HepG2 (cell line): ENCODE results near the gene MMP25. TPM values are rescaled to one million over a fixed set of nuclear protein-coding genes. Genes with fewer than 3 reads are reported as not detected.

Experiments used
- BRD4 ChIP-seq: sonication (generic); formaldehyde crosslinking; IDR thresholded peaks from 2 replicates; pipeline ENCODE4 v1.4.0; 2020; ENCODE audit warnings: missing genetic modification reagents
- FOSL2 ChIP-seq: sonication (generic); formaldehyde crosslinking; IDR thresholded peaks from 2 replicates; pipeline ENCODE4 v1.4.0; 2020; ENCODE audit warnings: missing genetic modification reagents
- GMEB2 ChIP-seq: IDR thresholded peaks from 2 replicates; pipeline ENCODE4 v1.6.1; 2016; ENCODE audit warnings: missing biosample characterization, missing genetic modification reagents, low read depth
- LCORL ChIP-seq, 2 experiments: fragments of 450-650 bp in 1 of 2; sonication (generic) in 1 of 2; formaldehyde crosslinking in 1 of 2; IDR thresholded peaks; 2 replicates each; pipeline versions ENCODE4 v1.5.0 to v1.6.1; 2017 to 2020; ENCODE audit warnings: antibody characterized with exemption in 1 of 2, missing genetic modification reagents in 1 of 2
- MEIS2 ChIP-seq: sonication (generic); formaldehyde crosslinking; IDR thresholded peaks from 2 replicates; pipeline ENCODE4 v1.9.0; 2021; ENCODE audit warnings: mild to moderate bottlenecking, missing genetic modification reagents
- PREB ChIP-seq: sonication (generic); formaldehyde crosslinking; IDR thresholded peaks from 2 replicates; pipeline ENCODE4 v1.4.0; 2020; ENCODE audit warnings: missing genetic modification reagents
- RBFOX2 ChIP-seq: fragments of 200-400 bp; formaldehyde crosslinking; IDR thresholded peaks from 2 replicates; pipeline ENCODE4 v1.6.1; 2017; ENCODE audit warnings: low read depth, mild to moderate bottlenecking, low read length
- REPIN1 ChIP-seq: sonication (generic); formaldehyde crosslinking; IDR thresholded peaks from 2 replicates; pipeline ENCODE4 v1.8.0; 2022; ENCODE audit warnings: missing genetic modification reagents, low read depth, mild to moderate bottlenecking, borderline replicate concordance
- RFX5 ChIP-seq: IDR thresholded peaks from 2 replicates; pipeline ENCODE4 v1.6.1; 2011; ENCODE audit warnings: low read depth, low read length, improper control_type of control experiment
- RXRB ChIP-seq: IDR thresholded peaks from 2 replicates; pipeline ENCODE4 v1.6.1; 2016; ENCODE audit warnings: borderline replicate concordance, missing genetic modification reagents, missing compliant biosample characterization
- SP2 ChIP-seq: sonication (generic); formaldehyde crosslinking; IDR thresholded peaks from 2 replicates; pipeline ENCODE4 v1.5.1; 2020; ENCODE audit warnings: mild to moderate bottlenecking, missing genetic modification reagents
- STAG1 ChIP-seq: sonication (generic); formaldehyde crosslinking; IDR thresholded peaks from 2 replicates; pipeline ENCODE4 v1.4.0; 2020; ENCODE audit warnings: missing genetic modification reagents
- ZGPAT ChIP-seq: IDR thresholded peaks from 2 replicates; pipeline ENCODE4 v1.6.1; 2016; ENCODE audit warnings: mild to moderate bottlenecking
- ZNF430 ChIP-seq: sonication (generic); formaldehyde crosslinking; IDR thresholded peaks from 2 replicates; pipeline ENCODE4 v1.9.0; 2021; ENCODE audit warnings: mild to moderate bottlenecking, missing genetic modification reagents
- ZNF609 ChIP-seq: sonication (generic); formaldehyde crosslinking; IDR thresholded peaks from 2 replicates; pipeline ENCODE4 v1.4.0; 2020; ENCODE audit warnings: mild to moderate bottlenecking, missing genetic modification reagents, borderline replicate concordance
- ZNF629 ChIP-seq: sonication (generic); formaldehyde crosslinking; conservative IDR thresholded peaks from 2 replicates; pipeline ENCODE4 v1.5.0; 2020; ENCODE audit warnings: missing genetic modification reagents
- ZNF740 ChIP-seq: sonication (generic); formaldehyde crosslinking; IDR thresholded peaks from 2 replicates; pipeline ENCODE4 v1.4.0; 2020; ENCODE audit warnings: missing genetic modification reagents
- ZNF766 ChIP-seq: sonication (generic); formaldehyde crosslinking; IDR thresholded peaks from 2 replicates; pipeline ENCODE4 v1.5.0; 2020; ENCODE audit warnings: missing genetic modification reagents, borderline replicate concordance
- ZNF777 ChIP-seq: sonication (generic); formaldehyde crosslinking; IDR thresholded peaks from 2 replicates; pipeline ENCODE4 v1.4.0; 2020; ENCODE audit warnings: missing genetic modification reagents
- polyA plus RNA-seq, 8 experiments: library from polyadenylated mRNA; depleted of rRNA in 3 of 8; stranded (reverse) in 7 of 8; unstranded in 1 of 8; fragments of >200 nt; fragmentation: Illumina TruSeq in 4 of 8; extraction: Trizol in 4 of 8; gene quantifications; 2 replicates each; pipeline versions ENCODE4 v1.2.1 to v1.2.3, GENCODE V29; 2011 to 2016; ENCODE audit warnings: low read depth in 4 of 8, missing spikeins in 1 of 8, mixed read lengths in 1 of 8; ENCODE audit not compliant: insufficient read depth in 1 of 8
- total RNA-seq, 5 experiments: library from RNA; depleted of rRNA; stranded (reverse); fragments of >200 nt; fragmentation: Illumina TruSeq; extraction: Trizol; gene quantifications; 2 replicates each; pipeline ENCODE4 v1.2.3, GENCODE V29; 2016; ENCODE audit warnings: low read depth in 1 of 5

Gene MMP25
- total and polyA plus RNA-seq, 2 of the 13 experiments (the other 11 are each of a cell fraction or from before 2014, with no cell fraction given) = 0.04 to 0.08 TPM

- TF ChIP-seq PREB (CRISPR knock-in tag) = 0 out of 2 replicates have a peak, but pooled peaks have one; percentile 39
- TF ChIP-seq MEIS2 (CRISPR knock-in tag) = 0 out of 2 replicates have a peak, but pooled peaks have one; percentile 49
- TF ChIP-seq ZNF629 = 0 out of 2 replicates have a peak, but pooled peaks have one; percentile 31
- peak; percentile 49; the same call in 1 of the 2 replicates for TF ChIP-seq ZNF777 (CRISPR knock-in tag)
- no peak for TF ChIP-seq GMEB2
- TF ChIP-seq BRD4 = 0 out of 2 replicates have a peak, but pooled peaks have one; percentile 28
- peak; percentile 51; the same call in 1 of the 2 replicates for TF ChIP-seq FOSL2 (CRISPR knock-in tag)
- TF ChIP-seq ZNF766 (CRISPR knock-in tag) = 0 out of 2 replicates have a peak, but pooled peaks have one; percentile 42
- peak; percentile 71; the same call in 1 of the 2 replicates for TF ChIP-seq RBFOX2
- no peak for TF ChIP-seq ZNF740
- TF ChIP-seq RFX5 = no peak
- peak; percentile 42; the same call in 1 of the 2 replicates for TF ChIP-seq SP2 (CRISPR knock-in tag)
- TF ChIP-seq LCORL (IDR thresholded peaks at IDR 0.05) = no peak
- peak; percentile 50; the same call in 1 of the 2 replicates for TF ChIP-seq LCORL (CRISPR knock-in tag; IDR thresholded peaks at IDR 0.05)
- TF ChIP-seq REPIN1 (CRISPR knock-in tag) = peak; percentile 38; the same call in 1 of the 2 replicates
- peak; percentile 58; the same call in 1 of the 2 replicates for TF ChIP-seq ZNF430 (CRISPR knock-in tag)
- peak; percentile 56; the same call in 1 of the 2 replicates for TF ChIP-seq ZGPAT
- peak; percentile 45; the same call in 1 of the 2 replicates for TF ChIP-seq RXRB
- peak; percentile 38; the same call in 1 of the 2 replicates for TF ChIP-seq ZNF609 (CRISPR knock-in tag)
- peak; percentile 68 for TF ChIP-seq STAG1
These were observed 18.2 kb upstream of the MMP25 start (continued) for GRCh38 chr16:3027983-3028715.
